ENCODE data around the gene FBN1. TPM values are rescaled to one million over a fixed set of nuclear protein-coding genes. Genes with fewer than 3 reads are reported as not detected.

Gene FBN1
- total RNA-seq, 6 experiments from 2014 or later = 1.7 to 12.0 (median 8.7) TPM

DNA sequence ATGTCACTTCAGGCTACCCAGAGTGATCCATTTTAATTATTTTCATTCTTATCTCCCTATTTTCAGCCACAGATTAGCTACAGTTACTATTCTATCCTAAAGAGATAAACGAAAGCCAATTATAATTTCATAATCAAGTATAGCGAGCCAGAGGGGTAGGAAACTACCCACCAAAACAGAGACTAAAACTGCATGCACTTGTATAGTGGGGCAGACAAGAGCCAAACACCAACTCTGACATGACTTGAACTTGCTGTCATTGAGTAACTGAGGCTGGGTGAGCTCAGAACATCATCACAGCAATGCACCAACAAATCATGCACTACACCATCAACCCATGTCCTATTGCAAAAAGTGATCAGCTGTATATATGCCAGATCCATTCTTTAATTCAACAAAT is 64.8 kb downstream of the FBN1 start:
- no peak for ATAC-seq

GRCh38 chr15:48579945-48580671 is 65.4 kb downstream of the FBN1 start:
- TF ChIP-seq POLR2A (IDR thresholded peaks at IDR 0.05) (no peak), CTCF (IDR thresholded peaks at IDR 0.05) (no peak)
- ATAC-seq = no peak
- no peaks in the 10 kb centered on the region for H3K9me3 ChIP-seq

More for the DNA sequence above, 64.8 kb downstream of the FBN1 start:
- Histone ChIP-seq H3K4me1 (no peaks in the 10 kb centered on the region), H3K27me3 (no peaks in the 10 kb centered on the region), H3K9me3 (no peaks in the 10 kb centered on the region), H3K27ac (no peak overlapping the region), H3K4me3 (no peak overlapping the region), H3K36me3 (no peaks in the 10 kb centered on the region)
- WGBS (ENCODE audit: insufficient coverage, low coverage, low lambda C conversion rate, missing lambda C conversion rate) = 75% methylated on average over 2 of the region's 2 CpGs
- DNase-seq = no peak
- no peak for TF ChIP-seq POLR2A (IDR thresholded peaks at IDR 0.05)
- TF ChIP-seq CTCF (IDR thresholded peaks at IDR 0.05) = no peak
- intact Hi-C loops (cut with DNase I) = no loop called here

DNA sequence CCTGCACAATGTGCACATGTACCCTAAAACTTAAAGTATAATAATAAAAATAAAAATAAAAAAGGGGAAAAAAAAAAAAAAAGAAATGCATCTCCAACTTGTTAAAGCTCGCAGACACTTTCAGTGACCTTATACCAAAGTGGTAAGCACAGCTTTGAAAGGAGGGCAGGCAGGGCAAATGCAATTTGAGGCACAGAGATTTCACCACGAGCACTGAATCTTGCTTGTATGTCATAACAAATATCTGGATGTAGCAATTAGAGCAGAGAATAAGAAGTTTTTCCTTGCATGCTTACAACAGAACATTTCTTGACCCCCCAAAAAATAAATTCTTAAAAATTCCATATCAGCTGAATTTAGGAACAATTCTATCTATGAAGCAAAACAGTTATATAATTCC is 66.5 kb downstream of the FBN1 start:
- H3K4me3 ChIP-seq = no peak overlapping the region
- H3K4me1 ChIP-seq = no peaks in the 10 kb centered on the region
- WGBS (ENCODE audit: insufficient coverage, low coverage, low lambda C conversion rate, missing lambda C conversion rate) = 58% methylated on average over 2 of the region's 2 CpGs
- ATAC-seq (no peak), DNase-seq (no peak)
- H3K9me3 ChIP-seq = no peaks in the 10 kb centered on the region
- H3K27ac ChIP-seq = no peak overlapping the region
- intact Hi-C loops (cut with DNase I) = no loop called here
- H3K27me3 ChIP-seq = no peaks in the 10 kb centered on the region
- TF ChIP-seq CTCF (IDR thresholded peaks at IDR 0.05) = no peak
- TF ChIP-seq POLR2A (IDR thresholded peaks at IDR 0.05) = no peak
- no peaks in the 10 kb centered on the region for H3K36me3 ChIP-seq

More at GRCh38 chr15:48579945-48580671, 65.4 kb downstream of the FBN1 start:
- WGBS (ENCODE audit: insufficient coverage, low coverage, low lambda C conversion rate, missing lambda C conversion rate) = 68% methylated on average over 8 of the region's 8 CpGs
- Histone ChIP-seq H3K4me3 (no peak overlapping the region), H3K4me1 (no peaks in the 10 kb centered on the region), H3K36me3 (no peaks in the 10 kb centered on the region), H3K27me3 (no peaks in the 10 kb centered on the region), H3K27ac (no peak overlapping the region)
- intact Hi-C loops (cut with DNase I) = no loop called here
- DNase-seq = no peak

GRCh38 chr15:48577469-48577868 is 68.0 kb downstream of the FBN1 start:
- H3K4me1 ChIP-seq = no peaks in the 10 kb centered on the region
- H3K9me3 ChIP-seq = no peaks in the 10 kb centered on the region
- 80% methylated on average over 7 of the region's 7 CpGs for WGBS (ENCODE audit: insufficient coverage, low coverage, low lambda C conversion rate, missing lambda C conversion rate)
- H3K36me3 ChIP-seq = no peaks in the 10 kb centered on the region
- no peak for DNase-seq
- no peaks in the 10 kb centered on the region for H3K27me3 ChIP-seq
- intact Hi-C loops (cut with DNase I) = no loop called here
- no peak for TF ChIP-seq POLR2A (IDR thresholded peaks at IDR 0.05)
- TF ChIP-seq CTCF (IDR thresholded peaks at IDR 0.05) = no peak
- H3K27ac ChIP-seq = no peak overlapping the region
- H3K4me3 ChIP-seq = no peak overlapping the region
- no peak for ATAC-seq
